HepG2 (cell line): ENCODE results near the gene SERPINB6. TPM values are rescaled to one million over a fixed set of nuclear protein-coding genes. Genes with fewer than 3 reads are reported as not detected.

Source experiments
- ATAC-seq: fragments of 200-7000 bp; cut with Tn5 transposase; 3 replicates; pipeline ENCODE4 v1.9.1; 2020; ENCODE audit warnings: mild to moderate bottlenecking, moderate library complexity
- BruUV-seq: library from RNA; stranded (reverse); fragments of 400-500 nt; replicated peaks from 2 replicates; lab custom pipeline; 2021; lab: Mats Ljungman, UMichigan
- CTCF ChIA-PET: fragments of 300-600 bp; formaldehyde crosslinking; extraction: SDS; loops from one replicate; lab custom pipeline; 2021; ENCODE audit warnings: low total read pairs, inconsistent platforms, low intra/inter-chr PET ratio; lab: Yijun Ruan, JAX
- POLR2A ChIA-PET: fragments of 350-600 bp; sonication (Branson Sonifier 250); formaldehyde crosslinking; loops from one replicate; lab custom pipeline; 2020; ENCODE audit warnings: antibody characterized with exemption, inconsistent platforms; lab: Yijun Ruan, JAX
- DNase-seq: peaks from one replicate; pipeline ENCODE4 v3.0.0-alpha.2; 2015; ENCODE audit warnings: low spot score
- FAIRE-seq: peaks from 3 replicates; lab custom pipeline; 2011; peaks lifted over from hg19 to GRCh38; lab: Jason Lieb, UNC
- H2AFZ ChIP-seq: one replicate; pipeline ENCODE4 v1.6.1; 2011; ENCODE audit warnings: low read length, inconsistent platforms
- H3K27ac ChIP-seq: fragments of 300-600 bp; 3 replicates; pipeline ENCODE4 v1.8.0; 2011; ENCODE audit warnings: mixed run types, mild to moderate bottlenecking, mixed read lengths, low read length, inconsistent platforms; ENCODE audit not compliant: insufficient read depth; ENCODE audit errors: extremely low read length
- H3K27me3 ChIP-seq, 2 experiments: fragments of 200-600 bp in 1 of 2; 2 replicates in 1 of 2; 3 replicates in 1 of 2; pipeline versions ENCODE4 v1.6.0 to v1.8.0; 2011; ENCODE audit warnings: low read length in 2 of 2, mild to moderate bottlenecking in 2 of 2, moderate library complexity in 2 of 2, inconsistent platforms in 1 of 2; ENCODE audit not compliant: insufficient read depth in 2 of 2, control insufficient read depth in 1 of 2
- H3K36me3 ChIP-seq, 2 experiments: fragments of 200-600 bp in 1 of 2; replicated peaks in 1 of 2; 2 replicates in 1 of 2; 3 replicates in 1 of 2; pipeline versions ENCODE4 v1.5.1 to v1.8.0; 2011; ENCODE audit warnings: low read length in 2 of 2, inconsistent platforms in 1 of 2; ENCODE audit not compliant: insufficient read depth in 2 of 2, control insufficient read depth in 1 of 2
- H3K4me1 ChIP-seq: 2 replicates; pipeline ENCODE4 v1.5.1; 2012; ENCODE audit warnings: low read length, inconsistent platforms; ENCODE audit not compliant: insufficient read depth
- H3K4me2 ChIP-seq: 2 replicates; pipeline ENCODE4 v1.6.0; 2011; ENCODE audit warnings: low read depth, low read length, inconsistent platforms
- H3K4me3 ChIP-seq, 3 experiments: fragments of 200-600 bp in 1 of 3; sonication (generic), shearing (Covaris generic) in 1 of 3; replicated peaks in 1 of 3; 2 replicates each; pipeline ENCODE4 v1.5.1; 2011 to 2016; ENCODE audit warnings: low read length in 3 of 3, inconsistent platforms in 2 of 3, low read depth in 2 of 3, mild to moderate bottlenecking in 2 of 3, control low read depth in 1 of 3, mixed read lengths in 1 of 3; ENCODE audit not compliant: insufficient read depth in 1 of 3
- H3K79me2 ChIP-seq: one replicate; pipeline ENCODE4 v1.6.1; 2011; ENCODE audit warnings: low read length, inconsistent platforms; ENCODE audit not compliant: insufficient read depth
- H3K9ac ChIP-seq: 2 replicates; pipeline ENCODE4 v1.6.0; 2011; ENCODE audit warnings: mild to moderate bottlenecking, low read depth, low read length, inconsistent platforms; ENCODE audit not compliant: insufficient read depth
- H3K9me3 ChIP-seq: 2 replicates; pipeline ENCODE4 v1.5.1; 2012; ENCODE audit warnings: mild to moderate bottlenecking, low read length
- H4K20me1 ChIP-seq: 2 replicates; pipeline ENCODE4 v1.6.0; 2011; ENCODE audit warnings: inconsistent platforms, mild to moderate bottlenecking, low read length, moderate library complexity; ENCODE audit not compliant: insufficient read depth
- ARID5B ChIP-seq: IDR thresholded peaks from 2 replicates; pipeline ENCODE4 v1.4.0; 2020; ENCODE audit warnings: mild to moderate bottlenecking, missing genetic modification reagents
- ARNT2 ChIP-seq: sonication (generic); formaldehyde crosslinking; IDR thresholded peaks from 2 replicates; pipeline ENCODE4 v1.8.0; 2022; ENCODE audit warnings: mild to moderate bottlenecking, low read depth, missing genetic modification reagents, moderate library complexity
- CENPT ChIP-seq: sonication (generic); formaldehyde crosslinking; IDR thresholded peaks from 2 replicates; pipeline ENCODE4 v1.8.0; 2022; ENCODE audit warnings: low read depth, mild to moderate bottlenecking, moderate library complexity, missing genetic modification reagents
- DPF2 ChIP-seq: sonication (generic); formaldehyde crosslinking; IDR thresholded peaks from 2 replicates; pipeline ENCODE4 v1.4.0; 2020; ENCODE audit warnings: mild to moderate bottlenecking, low read depth, missing genetic modification reagents, borderline replicate concordance
- FOSL2 ChIP-seq: sonication (generic); formaldehyde crosslinking; IDR thresholded peaks from 2 replicates; pipeline ENCODE4 v1.4.0; 2020; ENCODE audit warnings: missing genetic modification reagents
- FOXA3 ChIP-seq: IDR thresholded peaks from 2 replicates; pipeline ENCODE4 v1.6.1; 2016; ENCODE audit warnings: missing genetic modification reagents, missing compliant biosample characterization
- GTF3A ChIP-seq: sonication (generic); formaldehyde crosslinking; conservative IDR thresholded peaks from 2 replicates; pipeline ENCODE4 v1.4.0; 2020; ENCODE audit warnings: mild to moderate bottlenecking, missing genetic modification reagents
- MED13 ChIP-seq: sonication (generic); formaldehyde crosslinking; IDR thresholded peaks from 2 replicates; pipeline ENCODE4 v1.5.0; 2020; ENCODE audit warnings: missing genetic modification reagents
- NONO ChIP-seq, 2 experiments: fragments of 450-650 bp in 1 of 2; sonication (generic) in 1 of 2; formaldehyde crosslinking in 1 of 2; IDR thresholded peaks in 1 of 2; conservative IDR thresholded peaks in 1 of 2; 2 replicates each; pipeline versions ENCODE4 v1.6.1 to v1.8.0; 2017 to 2022; ENCODE audit warnings: mild to moderate bottlenecking in 1 of 2, missing genetic modification reagents in 1 of 2, moderate library complexity in 1 of 2
- SP1 ChIP-seq, 2 experiments: fragments of 450-650 bp in 1 of 2; sonication (generic) in 1 of 2; formaldehyde crosslinking in 1 of 2; IDR thresholded peaks; 2 replicates each; pipeline versions ENCODE4 v1.4.0 to v1.6.1; 2016 to 2020; ENCODE audit warnings: missing genetic modification reagents in 1 of 2
- TIGD3 ChIP-seq: sonication (generic); formaldehyde crosslinking; IDR thresholded peaks from 2 replicates; pipeline ENCODE4 v1.5.1; 2020; ENCODE audit warnings: mild to moderate bottlenecking, missing genetic modification reagents, borderline replicate concordance
- TP53 ChIP-seq: sonication (generic); formaldehyde crosslinking; conservative IDR thresholded peaks from 2 replicates; pipeline ENCODE4 v1.4.0; 2020; ENCODE audit warnings: missing genetic modification reagents
- TSC22D2 ChIP-seq: sonication (generic); formaldehyde crosslinking; IDR thresholded peaks from 2 replicates; pipeline ENCODE4 v1.5.1; 2020; ENCODE audit warnings: missing genetic modification reagents, mild to moderate bottlenecking, borderline replicate concordance
- ZNF136 ChIP-seq: sonication (generic); formaldehyde crosslinking; IDR thresholded peaks from 2 replicates; pipeline ENCODE4 v1.8.1; 2022; ENCODE audit warnings: low read depth, mild to moderate bottlenecking, moderate library complexity, missing genetic modification reagents
- ZNF337 ChIP-seq: sonication (generic); formaldehyde crosslinking; IDR thresholded peaks from 2 replicates; pipeline ENCODE4 v1.5.1; 2020; ENCODE audit warnings: missing genetic modification reagents, low read depth, mild to moderate bottlenecking, borderline replicate concordance
- ZNF639 ChIP-seq: conservative IDR thresholded peaks from 2 replicates; pipeline ENCODE4 v1.6.1; 2018; ENCODE audit warnings: missing genetic modification reagents
- ZNF674 ChIP-seq: sonication (generic); formaldehyde crosslinking; IDR thresholded peaks from 2 replicates; pipeline ENCODE4 v1.5.0; 2020; ENCODE audit warnings: low read depth, mild to moderate bottlenecking, missing genetic modification reagents
- ZNF878 ChIP-seq: sonication (generic); formaldehyde crosslinking; IDR thresholded peaks from 2 replicates; pipeline ENCODE4 v1.8.1; 2023; ENCODE audit warnings: mild to moderate bottlenecking, missing genetic modification reagents, moderate library complexity
- WGBS: methylation state at CpG from one replicate; pipeline ENCODE4 v1.1.6; 2017; ENCODE audit warnings: low lambda C conversion rate; 5-methylcytosine and 5-hydroxymethylcytosine counted together
- in situ Hi-C: cut with HindIII; loops from 2 replicates; pipeline ENCODE4 v1.10.0; 2017; ENCODE audit warnings: low pct_unique_long_range_greater_than_20kb; ENCODE audit not compliant: extremely low pct_ligation_motif_present
- intact Hi-C: fragments of 100-400 bp; cut with micrococcal nuclease; formaldehyde crosslinking; loops from one replicate; pipeline ENCODE4 v1.10.0; 2022; ENCODE audit not compliant: unreplicated experiment
- polyA plus RNA-seq, 8 experiments: library from polyadenylated mRNA; depleted of rRNA in 3 of 8; stranded (reverse) in 7 of 8; unstranded in 1 of 8; fragments of >200 nt; fragmentation: Illumina TruSeq in 4 of 8; extraction: Trizol in 4 of 8; gene quantifications; 2 replicates each; pipeline versions ENCODE4 v1.2.1 to v1.2.3, GENCODE V29; 2011 to 2016; ENCODE audit warnings: low read depth in 4 of 8, missing spikeins in 1 of 8, mixed read lengths in 1 of 8; ENCODE audit not compliant: insufficient read depth in 1 of 8
- total RNA-seq, 5 experiments: library from RNA; depleted of rRNA; stranded (reverse); fragments of >200 nt; fragmentation: Illumina TruSeq; extraction: Trizol; gene quantifications; 2 replicates each; pipeline ENCODE4 v1.2.3, GENCODE V29; 2016; ENCODE audit warnings: low read depth in 1 of 5

Gene SERPINB6
- total and polyA plus RNA-seq, 2 of the 13 experiments (the other 11 are each of a cell fraction or from before 2014, with no cell fraction given), result 38.2 to 61.3 TPM

- TF ChIP-seq CENPT (no peak), ARNT2 (CRISPR knock-in tag) (no peak), TIGD3 (CRISPR knock-in tag) (no peak), SP1 (IDR thresholded peaks at IDR 0.05) (no peak), SP1 (CRISPR knock-in tag; IDR thresholded peaks at IDR 0.05) (no peak), ZNF878 (no peak), DPF2 (CRISPR knock-in tag) (no peak), TP53 (CRISPR knock-in tag) (no peak), GTF3A (CRISPR knock-in tag) (no peak), ZNF674 (CRISPR knock-in tag) (no peak), TSC22D2 (no peak)
These were observed 39.8 kb upstream of the SERPINB6 start (continued) for GRCh38 chr6:3011158-3011557.

GRCh38 chr6:3009930-3010329 is 38.6 kb upstream of the SERPINB6 start:
- ATAC-seq, result peak; percentile 53; the same call in 2 of the 3 replicates
- peak overlapping the region; percentile 31 for H3K27ac ChIP-seq
- H3K4me1 ChIP-seq, result peaks cover 27% of the 10 kb centered on the region
- no peak for DNase-seq
- H3K9ac ChIP-seq, result no peak overlapping the region
- H3K4me2 ChIP-seq, result no peak overlapping the region
- peaks cover 20 to 55% of the 10 kb centered on the region in 2 experiments for H3K36me3 ChIP-seq
- H3K9me3 ChIP-seq, result peaks cover 16% of the 10 kb centered on the region
- no TSS peak for BruUV-seq
- no peaks in the 10 kb centered on the region for H3K79me2 ChIP-seq
- H3K4me3 ChIP-seq, result no peak overlapping the region
- in situ Hi-C loops, result no loop called here
- intact Hi-C loops, result no loop called here
- H3K27me3 ChIP-seq, result no peaks in the 10 kb centered on the region
- no peak for FAIRE-seq
- POLR2A ChIA-PET, result interaction anchor here (0.6 to 3.1 kb wide), 5 partner anchors 9 to 58 kb away, joined by 3 to 15 read pairs (median 3); partner anchors contain the start of genes NQO2 and RIPK1
- CTCF ChIA-PET, result no interaction called here
- WGBS, result 50% methylated on average over 3 of the region's 3 CpGs
- no peak overlapping the region for H2AFZ ChIP-seq
- no peaks in the 10 kb centered on the region for H4K20me1 ChIP-seq
- TF ChIP-seq ZNF639 (no peak), ARID5B (CRISPR knock-in tag) (peak; percentile 38; the same call in 1 of the 2 replicates), ZNF337 (0 out of 2 replicates have a peak, but pooled peaks have one; percentile 38), FOXA3 (CRISPR knock-in tag) (0 out of 2 replicates have a peak, but pooled peaks have one; percentile 19), FOSL2 (CRISPR knock-in tag) (peak; percentile 84), NONO (IDR thresholded peaks at IDR 0.05) (no peak), NONO (CRISPR knock-in tag; conservative IDR thresholded peaks at IDR 0.05) (no peak), MED13 (CRISPR knock-in tag) (no peak), ZNF136 (CRISPR knock-in tag) (0 out of 2 replicates have a peak, but pooled peaks have one; percentile 69)
